ENCODE results near the gene CHD1.

GRCh38 chr5:98813755-98814154 is 115.1 kb downstream of the CHD1 start:
- TF ChIP-seq CTCF (IDR thresholded peaks at IDR 0.05; ENCODE audit: low read depth, low read length, poor library complexity, severe bottlenecking) (no peak), EZH2phosphoT487 (IDR thresholded peaks at IDR 0.05; ENCODE audit: borderline replicate concordance, low read length) (no peak)
